GM12878 (cell line): ENCODE data around the gene NXPH2.

Experiments used
- CTCF ChIP-seq, 3 experiments: IDR thresholded peaks in 2 of 3; conservative IDR thresholded peaks in 1 of 3; 2 replicates each; pipeline ENCODE4 v1.5.1; 2011; ENCODE audit warnings: low read depth in 3 of 3, low read length in 3 of 3, mild to moderate bottlenecking in 3 of 3, control low read depth in 2 of 3, moderate library complexity in 2 of 3, inconsistent platforms in 1 of 3, mixed read lengths in 1 of 3; ENCODE audit not compliant: control insufficient read depth in 2 of 3, insufficient read depth in 1 of 3; ENCODE audit errors: extremely low read depth in 1 of 3
- POU2F2 ChIP-seq: IDR thresholded peaks from 3 replicates; pipeline ENCODE4 v1.6.1; 2011; ENCODE audit warnings: low read depth, mild to moderate bottlenecking, low read length, borderline replicate concordance
- TF ChIP-seq, protein P1 (sequence below): IDR thresholded peaks from 2 replicates; pipeline ENCODE4 v1.6.1; 2012; ENCODE audit warnings: low read length, inconsistent platforms

GRCh38 chr2:138713069-138713496, 67.1 kb downstream of the NXPH2 start:
- TF ChIP-seq POU2F2 (no peak), CTCF (IDR thresholded peaks at IDR 0.05 in 2 of 3, conservative IDR thresholded peaks at IDR 0.05 in 1 of 3; ENCODE audit: control insufficient read depth in 2 of 3, extremely low read depth in 1 of 3, insufficient read depth in 1 of 3, low read depth in 3 of 3, low read length in 3 of 3) (no peak)
- TF ChIP-seq, protein P1, sequence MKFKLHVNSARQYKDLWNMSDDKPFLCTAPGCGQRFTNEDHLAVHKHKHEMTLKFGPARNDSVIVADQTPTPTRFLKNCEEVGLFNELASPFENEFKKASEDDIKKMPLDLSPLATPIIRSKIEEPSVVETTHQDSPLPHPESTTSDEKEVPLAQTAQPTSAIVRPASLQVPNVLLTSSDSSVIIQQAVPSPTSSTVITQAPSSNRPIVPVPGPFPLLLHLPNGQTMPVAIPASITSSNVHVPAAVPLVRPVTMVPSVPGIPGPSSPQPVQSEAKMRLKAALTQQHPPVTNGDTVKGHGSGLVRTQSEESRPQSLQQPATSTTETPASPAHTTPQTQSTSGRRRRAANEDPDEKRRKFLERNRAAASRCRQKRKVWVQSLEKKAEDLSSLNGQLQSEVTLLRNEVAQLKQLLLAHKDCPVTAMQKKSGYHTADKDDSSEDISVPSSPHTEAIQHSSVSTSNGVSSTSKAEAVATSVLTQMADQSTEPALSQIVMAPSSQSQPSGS, result no peak
